ELR (cell line): ENCODE measurements around the gene CD248.

Experiments
- DNase-seq: peaks from one replicate; pipeline ENCODE4 v3.0.0-alpha.2; 2015; ENCODE audit warnings: low read depth

The CD248 gene

GRCh38 chr11:66340596-66341501 lies 24.0 kb upstream of the CD248 start:
- no peak for DNase-seq

- DNase-seq, result no peak
Observed at GRCh38 chr11:66339686-66340483, 23.0 kb upstream of the CD248 start.

GRCh38 chr11:66339162-66339675 lies 22.4 kb upstream of the CD248 start:
- DNase-seq, result peak; percentile 68

GRCh38 chr11:66338276-66339161 lies 21.7 kb upstream of the CD248 start:
- no peak for DNase-seq

GRCh38 chr11:66337103-66337899 lies 20.5 kb upstream of the CD248 start:
- DNase-seq, result peak; percentile 71

GRCh38 chr11:66336234-66337102 lies 19.6 kb upstream of the CD248 start, which contains the start of gene RIN1:
Gene RIN1 (minus strand): TSS chr11:66336434. CDS start chr11:66336402, 32 bp downstream.
- peak; percentile 100 for DNase-seq

- DNase-seq, result peak; percentile 81
Observed at GRCh38 chr11:66335531-66336233, 18.8 kb upstream of the CD248 start.

GRCh38 chr11:66334605-66335442 lies 18.0 kb upstream of the CD248 start:
- DNase-seq, result no peak

GRCh38 chr11:66333896-66334604 lies 17.2 kb upstream of the CD248 start:
- DNase-seq, result no peak

GRCh38 chr11:66333220-66333877 lies 16.5 kb upstream of the CD248 start:
- no peak for DNase-seq

- DNase-seq, result no peak
Observed at GRCh38 chr11:66332371-66333219, 15.8 kb upstream of the CD248 start.

- DNase-seq, result no peak
Observed at GRCh38 chr11:66331542-66332370, 14.9 kb upstream of the CD248 start.

GRCh38 chr11:66330931-66331330 lies 14.1 kb upstream of the CD248 start:
- DNase-seq, result no peak

- no peak for DNase-seq
Observed at GRCh38 chr11:66329165-66329673, 12.4 kb upstream of the CD248 start.
